Keratinocyte (primary cell): ENCODE results near the gene RELCH.

Experiments used
- EZH2 ChIP-seq: IDR thresholded peaks from one replicate; pipeline ENCODE4 v1.6.1; 2012; ENCODE audit warnings: inconsistent platforms, mild to moderate bottlenecking, low read length, moderate library complexity
- TF ChIP-seq, protein P1 (sequence below), 3 experiments: IDR thresholded peaks in 1 of 3; conservative IDR thresholded peaks in 1 of 3; optimal IDR thresholded peaks in 1 of 3; 2 replicates in 2 of 3; 3 replicates in 1 of 3; pipeline versions ENCODE3 to v1.5.1; 2011; ENCODE audit warnings: low read length in 3 of 3, mild to moderate bottlenecking in 3 of 3, moderate library complexity in 2 of 3, control low read depth in 1 of 3, inconsistent platforms in 1 of 3; ENCODE audit not compliant: insufficient read depth in 2 of 3; ENCODE audit errors: extremely low read depth in 1 of 3

DNA sequence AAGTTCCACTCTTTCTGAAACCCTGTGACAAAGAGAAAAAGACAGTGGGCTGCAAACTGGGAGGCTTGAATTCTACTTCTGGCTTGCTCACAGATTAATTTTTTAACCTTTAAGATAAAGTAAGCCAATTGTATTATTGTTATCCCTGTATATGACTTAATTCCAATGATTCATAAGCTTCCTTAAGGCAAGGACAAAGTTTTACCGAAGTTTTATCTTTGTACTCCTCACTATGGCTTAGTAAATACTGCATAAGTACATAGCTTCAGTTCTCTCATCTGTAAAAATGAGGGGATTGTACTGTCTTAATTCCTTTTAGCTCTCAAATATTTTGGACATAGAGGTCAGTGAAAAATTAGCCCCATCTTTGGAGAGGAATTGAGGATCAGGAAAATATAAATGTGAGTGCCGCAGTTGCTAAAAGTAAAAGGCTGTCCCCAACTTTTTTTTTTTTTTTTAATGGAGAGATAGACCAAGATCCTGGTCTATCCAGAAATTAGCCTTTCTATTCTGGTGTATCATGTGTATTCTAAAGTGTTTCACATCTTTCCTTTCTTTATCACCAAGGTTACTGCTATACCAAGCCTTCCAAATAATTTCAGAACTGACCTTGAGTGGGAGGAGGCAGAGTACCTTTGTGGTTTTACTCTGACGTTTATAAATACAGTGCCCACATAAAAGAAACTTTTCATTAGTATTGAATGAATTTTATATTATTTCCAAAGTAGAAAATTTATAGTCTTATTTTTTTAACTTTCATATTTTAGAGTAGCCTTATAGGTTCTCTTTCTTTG, 13.3 kb downstream of the RELCH start:
- no peak for TF ChIP-seq EZH2
- TF ChIP-seq, protein P1, sequence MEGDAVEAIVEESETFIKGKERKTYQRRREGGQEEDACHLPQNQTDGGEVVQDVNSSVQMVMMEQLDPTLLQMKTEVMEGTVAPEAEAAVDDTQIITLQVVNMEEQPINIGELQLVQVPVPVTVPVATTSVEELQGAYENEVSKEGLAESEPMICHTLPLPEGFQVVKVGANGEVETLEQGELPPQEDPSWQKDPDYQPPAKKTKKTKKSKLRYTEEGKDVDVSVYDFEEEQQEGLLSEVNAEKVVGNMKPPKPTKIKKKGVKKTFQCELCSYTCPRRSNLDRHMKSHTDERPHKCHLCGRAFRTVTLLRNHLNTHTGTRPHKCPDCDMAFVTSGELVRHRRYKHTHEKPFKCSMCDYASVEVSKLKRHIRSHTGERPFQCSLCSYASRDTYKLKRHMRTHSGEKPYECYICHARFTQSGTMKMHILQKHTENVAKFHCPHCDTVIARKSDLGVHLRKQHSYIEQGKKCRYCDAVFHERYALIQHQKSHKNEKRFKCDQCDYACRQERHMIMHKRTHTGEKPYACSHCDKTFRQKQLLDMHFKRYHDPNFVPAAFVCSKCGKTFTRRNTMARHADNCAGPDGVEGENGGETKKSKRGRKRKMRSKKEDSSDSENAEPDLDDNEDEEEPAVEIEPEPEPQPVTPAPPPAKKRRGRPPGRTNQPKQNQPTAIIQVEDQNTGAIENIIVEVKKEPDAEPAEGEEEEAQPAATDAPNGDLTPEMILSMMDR (optimal IDR thresholded peaks at IDR 0.05 in 1 of 3, IDR thresholded peaks at IDR 0.05 in 1 of 3, conservative IDR thresholded peaks at IDR 0.05 in 1 of 3; ENCODE audit: extremely low read depth in 1 of 3, insufficient read depth in 2 of 3, low read length in 3 of 3) = no peak
